Neural cell (in vitro differentiated cells): ENCODE measurements around the gene ZNF763. TPM values are rescaled to one million over a fixed set of nuclear protein-coding genes. Genes with fewer than 3 reads are reported as not detected.
"Not testable (repeated sequence)": the region's sequence is repeated elsewhere in the genome, so short reads cannot be mapped to it uniquely, and the experiment has no call there.

Experiments used
- H2AFZ ChIP-seq: fragments of 200-600, 300-800 bp; sonication (generic), shearing (Covaris generic); 2 replicates; pipeline ENCODE4 v1.6.0; 2014; ENCODE audit warnings: low read depth, mild to moderate bottlenecking, antibody characterized with exemption, low read length, moderate library complexity
- H3F3A ChIP-seq: fragments of 200-600 bp; shearing (Covaris generic); 2 replicates; pipeline ENCODE4 v1.6.1; 2016; ENCODE audit warnings: mild to moderate bottlenecking, moderate library complexity, mixed read lengths, antibody characterized with exemption, low read length; ENCODE audit not compliant: insufficient read depth, poor library complexity, severe bottlenecking
- H3K27ac ChIP-seq: fragments of 200-600, 300-800 bp; sonication (generic), shearing (Covaris generic); 2 replicates; pipeline ENCODE4 v1.5.1; 2014; ENCODE audit warnings: mild to moderate bottlenecking, low read length, moderate library complexity
- H3K27me3 ChIP-seq: fragments of 300-800, 200-600 bp; sonication (generic), shearing (Covaris generic); 2 replicates; pipeline ENCODE4 v1.6.0; 2014; ENCODE audit warnings: mild to moderate bottlenecking, low read depth, low read length, moderate library complexity; ENCODE audit not compliant: insufficient read depth
- H3K36me3 ChIP-seq: fragments of 300-800, 200-600 bp; sonication (generic), shearing (Covaris generic); 2 replicates; pipeline ENCODE4 v1.5.1; 2014; ENCODE audit warnings: mild to moderate bottlenecking, antibody characterized with exemption, low read length, moderate library complexity; ENCODE audit not compliant: insufficient read depth
- H3K4me2 ChIP-seq: fragments of 300-800, 200-600 bp; sonication (generic), shearing (Covaris generic); 2 replicates; pipeline ENCODE4 v1.6.0; 2014; ENCODE audit warnings: mild to moderate bottlenecking, low read length
- H3K4me3 ChIP-seq: fragments of 300-800, 200-600 bp; sonication (generic), shearing (Covaris generic); 2 replicates; pipeline ENCODE4 v1.5.1; 2014; ENCODE audit warnings: mild to moderate bottlenecking, low read length, moderate library complexity
- H3K79me2 ChIP-seq: fragments of 200-600 bp; shearing (Covaris generic); replicated peaks from 2 replicates; pipeline ENCODE4 v1.6.0; 2014; ENCODE audit warnings: mild to moderate bottlenecking, low read length, moderate library complexity; ENCODE audit not compliant: insufficient read depth
- H3K9ac ChIP-seq: fragments of 300-800, 200-600 bp; sonication (generic), shearing (Covaris generic); 2 replicates; pipeline ENCODE4 v1.6.1; 2016; ENCODE audit warnings: mild to moderate bottlenecking, low read length, mixed read lengths
- H3K9me2 ChIP-seq: fragments of 200-600 bp; shearing (Covaris generic); 2 replicates; pipeline ENCODE4 v1.6.1; 2016; ENCODE audit warnings: mild to moderate bottlenecking, low read length, mixed read lengths; ENCODE audit not compliant: insufficient read depth
- H3K9me3 ChIP-seq: fragments of 200-600, 300-800 bp; sonication (generic), shearing (Covaris generic); 2 replicates; pipeline ENCODE4 v1.6.1; 2016; ENCODE audit warnings: mild to moderate bottlenecking, mixed run types, low read length, moderate library complexity, mixed read lengths
- H4K20me1 ChIP-seq: fragments of 200-600 bp; shearing (Covaris generic); 2 replicates; pipeline ENCODE4 v1.6.1; 2016; ENCODE audit warnings: mild to moderate bottlenecking, mixed run types; ENCODE audit not compliant: insufficient read depth
- CTCF ChIP-seq: fragments of 450-650 bp; IDR thresholded peaks from 2 replicates; pipeline ENCODE4 v1.5.1; 2014; ENCODE audit warnings: antibody characterized with exemption, mild to moderate bottlenecking, moderate library complexity; ENCODE audit not compliant: poor library complexity, severe bottlenecking
- EP300 ChIP-seq: fragments of 450-650 bp; conservative IDR thresholded peaks from 2 replicates; pipeline ENCODE4 v1.6.1; 2014; ENCODE audit warnings: antibody characterized with exemption, mild to moderate bottlenecking, moderate library complexity; ENCODE audit not compliant: poor library complexity, severe bottlenecking
- EZH2 ChIP-seq: fragments of 200-600, 300-800 bp; shearing (Covaris generic), sonication (generic); IDR thresholded peaks from 2 replicates; pipeline ENCODE4 v1.6.1; 2014; ENCODE audit warnings: antibody characterized with exemption, low read length, borderline replicate concordance, mild to moderate bottlenecking; ENCODE audit not compliant: insufficient read depth, poor library complexity, severe bottlenecking
- MXI1 ChIP-seq: fragments of 450-650 bp; conservative IDR thresholded peaks from 2 replicates; pipeline ENCODE4 v1.6.1; 2014; ENCODE audit warnings: antibody characterized with exemption, mild to moderate bottlenecking; ENCODE audit not compliant: poor library complexity, severe bottlenecking
- POLR2AphosphoS5 ChIP-seq: IDR thresholded peaks from 2 replicates; pipeline ENCODE4 v1.6.1; 2012
- RAD21 ChIP-seq: fragments of 450-650 bp; conservative IDR thresholded peaks from 2 replicates; pipeline ENCODE4 v1.6.1; 2014; ENCODE audit warnings: antibody characterized with exemption, mild to moderate bottlenecking, moderate library complexity
- REST ChIP-seq: IDR thresholded peaks from 2 replicates; pipeline ENCODE4 v1.6.1; 2012; ENCODE audit warnings: borderline replicate concordance
- SMC3 ChIP-seq: fragments of 450-650 bp; conservative IDR thresholded peaks from 2 replicates; pipeline ENCODE4 v1.6.1; 2014; ENCODE audit warnings: antibody characterized with exemption, mild to moderate bottlenecking, moderate library complexity; ENCODE audit not compliant: poor library complexity
- TAF1 ChIP-seq: IDR thresholded peaks from 2 replicates; pipeline ENCODE4 v1.6.1; 2012; ENCODE audit warnings: low read depth
- polyA plus RNA-seq: library from polyadenylated mRNA; depleted of rRNA; stranded (reverse); fragments of >200 nt; gene quantifications from 2 replicates; pipeline ENCODE4 v1.2.3, GENCODE V29; 2014

ZNF763 gene
- polyA plus RNA-seq, 1 donor from 2014 or later: 12.8 TPM

- not testable (repeated sequence) for H3K36me3 ChIP-seq, H3K9ac ChIP-seq, H3K27ac ChIP-seq, H3K27me3 ChIP-seq, H4K20me1 ChIP-seq, H3K9me3 ChIP-seq, H3K9me2 ChIP-seq, H3K4me2 ChIP-seq, H2AFZ ChIP-seq, H3F3A ChIP-seq, H3K4me3 ChIP-seq
- H3K79me2 ChIP-seq: peaks cover 17% of the 10 kb centered on the region
These were observed 26.5 kb upstream of the ZNF763 start for GRCh38 chr19:11938383-11938782.

GRCh38 chr19:11941361-11941887 lies 23.4 kb upstream of the ZNF763 start:
- H3K4me3 ChIP-seq, H3K27ac ChIP-seq, H4K20me1 ChIP-seq, H3K27me3 ChIP-seq, H3K79me2 ChIP-seq, H3K9me2 ChIP-seq, H3F3A ChIP-seq, H3K9ac ChIP-seq, H3K4me2 ChIP-seq, H2AFZ ChIP-seq, H3K36me3 ChIP-seq: not testable (repeated sequence)
- H3K9me3 ChIP-seq: peaks cover 19% of the 10 kb centered on the region

- TF ChIP-seq TAF1: no peak
- no peak for TF ChIP-seq EZH2
- TF ChIP-seq MXI1: no peak
- TF ChIP-seq SMC3: no peak
- no peaks in the 10 kb centered on the region for H4K20me1 ChIP-seq
- H2AFZ ChIP-seq: no peak overlapping the region
- H3K27ac ChIP-seq: no peak overlapping the region
- no peak overlapping the region for H3K4me2 ChIP-seq
- no peaks in the 10 kb centered on the region for H3K27me3 ChIP-seq
- no peaks in the 10 kb centered on the region for H3K9me2 ChIP-seq
- no peaks in the 10 kb centered on the region for H3K36me3 ChIP-seq
- no peak overlapping the region for H3K4me3 ChIP-seq
- no peaks in the 10 kb centered on the region for H3F3A ChIP-seq
- peaks cover 19% of the 10 kb centered on the region for H3K9me3 ChIP-seq
- H3K79me2 ChIP-seq: peaks cover 8% of the 10 kb centered on the region
- H3K9ac ChIP-seq: no peak overlapping the region
These were observed 22.6 kb upstream of the ZNF763 start for GRCh38 chr19:11942008-11942842.

GRCh38 chr19:11942843-11943108 lies 22.1 kb upstream of the ZNF763 start:
- Histone ChIP-seq H3K9ac (no peak overlapping the region), H3K36me3 (peaks cover 4% of the 10 kb centered on the region), H3K9me3 (peaks cover 19% of the 10 kb centered on the region)

More at GRCh38 chr19:11942843-11943108, 22.1 kb upstream of the ZNF763 start:
- Histone ChIP-seq H3K27ac (no peak overlapping the region), H3K4me2 (no peak overlapping the region), H2AFZ (no peak overlapping the region), H3K4me3 (no peak overlapping the region), H3K79me2 (peaks cover 6% of the 10 kb centered on the region), H3F3A (no peaks in the 10 kb centered on the region), H3K27me3 (no peaks in the 10 kb centered on the region), H3K9me2 (no peaks in the 10 kb centered on the region), H4K20me1 (no peaks in the 10 kb centered on the region)
- TF ChIP-seq MXI1 (no peak), POLR2AphosphoS5 (no peak), TAF1 (no peak), CTCF (no peak), EP300 (no peak), REST (no peak), SMC3 (no peak), EZH2 (no peak), RAD21 (no peak)
